ENCODE results near the gene MYO1A. TPM values are rescaled to one million over a fixed set of nuclear protein-coding genes. Genes with fewer than 3 reads are reported as not detected.

MYO1A gene
- total and polyA plus RNA-seq, 2 of the 13 experiments (the other 11 are each of a cell fraction or from before 2014, with no cell fraction given): 5.3 to 6.0 TPM

DNA sequence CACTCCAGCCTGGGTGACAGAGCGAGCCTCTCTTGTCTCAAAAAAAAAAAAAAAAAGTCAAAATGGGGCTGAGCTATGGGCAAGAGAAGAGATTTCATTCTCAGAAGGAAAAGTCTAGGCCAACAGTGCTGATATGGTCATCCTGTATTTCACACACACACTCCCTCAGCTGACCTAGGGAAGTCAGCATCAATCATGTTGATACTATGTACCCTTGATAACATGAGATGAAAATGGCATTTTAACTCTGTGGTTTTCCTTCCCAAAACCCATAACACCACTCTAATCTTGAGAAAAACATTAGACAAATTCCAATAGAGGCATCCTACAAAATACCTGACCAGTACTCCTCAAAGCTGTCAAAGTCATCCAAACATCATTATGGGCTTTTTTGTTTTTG is 30.9 kb upstream of the MYO1A start (continued):
- TF ChIP-seq, protein P1, sequence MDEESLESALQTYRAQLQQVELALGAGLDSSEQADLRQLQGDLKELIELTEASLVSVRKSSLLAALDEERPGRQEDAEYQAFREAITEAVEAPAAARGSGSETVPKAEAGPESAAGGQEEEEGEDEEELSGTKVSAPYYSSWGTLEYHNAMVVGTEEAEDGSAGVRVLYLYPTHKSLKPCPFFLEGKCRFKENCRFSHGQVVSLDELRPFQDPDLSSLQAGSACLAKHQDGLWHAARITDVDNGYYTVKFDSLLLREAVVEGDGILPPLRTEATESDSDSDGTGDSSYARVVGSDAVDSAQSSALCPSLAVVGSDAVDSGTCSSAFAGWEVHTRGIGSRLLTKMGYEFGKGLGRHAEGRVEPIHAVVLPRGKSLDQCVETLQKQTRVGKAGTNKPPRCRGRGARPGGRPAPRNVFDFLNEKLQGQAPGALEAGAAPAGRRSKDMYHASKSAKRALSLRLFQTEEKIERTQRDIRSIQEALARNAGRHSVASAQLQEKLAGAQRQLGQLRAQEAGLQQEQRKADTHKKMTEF (CRISPR knock-in tag; IDR thresholded peaks at IDR 0.05): no peak
- TF ChIP-seq KMT2A (CRISPR knock-in tag; IDR thresholded peaks at IDR 0.05) (no peak), ZFY (CRISPR knock-in tag; IDR thresholded peaks at IDR 0.05) (no peak), ZKSCAN1 (IDR thresholded peaks at IDR 0.05; ENCODE audit: low read length) (no peak), PTBP1 (IDR thresholded peaks at IDR 0.05; ENCODE audit: low read depth, low read length, poor library complexity, severe bottlenecking) (no peak), RORA (CRISPR knock-in tag; IDR thresholded peaks at IDR 0.05) (no peak), SP140L (CRISPR knock-in tag; IDR thresholded peaks at IDR 0.05; ENCODE audit: borderline replicate concordance) (no peak), CCAR2 (optimal IDR thresholded peaks at IDR 0.05; ENCODE audit: low read depth, low read length) (no peak), ZNF776 (CRISPR knock-in tag; IDR thresholded peaks at IDR 0.05) (no peak)
- TF ChIP-seq, protein P2, sequence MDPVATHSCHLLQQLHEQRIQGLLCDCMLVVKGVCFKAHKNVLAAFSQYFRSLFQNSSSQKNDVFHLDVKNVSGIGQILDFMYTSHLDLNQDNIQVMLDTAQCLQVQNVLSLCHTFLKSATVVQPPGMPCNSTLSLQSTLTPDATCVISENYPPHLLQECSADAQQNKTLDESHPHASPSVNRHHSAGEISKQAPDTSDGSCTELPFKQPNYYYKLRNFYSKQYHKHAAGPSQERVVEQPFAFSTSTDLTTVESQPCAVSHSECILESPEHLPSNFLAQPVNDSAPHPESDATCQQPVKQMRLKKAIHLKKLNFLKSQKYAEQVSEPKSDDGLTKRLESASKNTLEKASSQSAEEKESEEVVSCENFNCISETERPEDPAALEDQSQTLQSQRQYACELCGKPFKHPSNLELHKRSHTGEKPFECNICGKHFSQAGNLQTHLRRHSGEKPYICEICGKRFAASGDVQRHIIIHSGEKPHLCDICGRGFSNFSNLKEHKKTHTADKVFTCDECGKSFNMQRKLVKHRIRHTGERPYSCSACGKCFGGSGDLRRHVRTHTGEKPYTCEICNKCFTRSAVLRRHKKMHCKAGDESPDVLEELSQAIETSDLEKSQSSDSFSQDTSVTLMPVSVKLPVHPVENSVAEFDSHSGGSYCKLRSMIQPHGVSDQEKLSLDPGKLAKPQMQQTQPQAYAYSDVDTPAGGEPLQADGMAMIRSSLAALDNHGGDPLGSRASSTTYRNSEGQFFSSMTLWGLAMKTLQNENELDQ (CRISPR knock-in tag; IDR thresholded peaks at IDR 0.05; ENCODE audit: borderline replicate concordance): no peak
- TF ChIP-seq, protein P3, sequence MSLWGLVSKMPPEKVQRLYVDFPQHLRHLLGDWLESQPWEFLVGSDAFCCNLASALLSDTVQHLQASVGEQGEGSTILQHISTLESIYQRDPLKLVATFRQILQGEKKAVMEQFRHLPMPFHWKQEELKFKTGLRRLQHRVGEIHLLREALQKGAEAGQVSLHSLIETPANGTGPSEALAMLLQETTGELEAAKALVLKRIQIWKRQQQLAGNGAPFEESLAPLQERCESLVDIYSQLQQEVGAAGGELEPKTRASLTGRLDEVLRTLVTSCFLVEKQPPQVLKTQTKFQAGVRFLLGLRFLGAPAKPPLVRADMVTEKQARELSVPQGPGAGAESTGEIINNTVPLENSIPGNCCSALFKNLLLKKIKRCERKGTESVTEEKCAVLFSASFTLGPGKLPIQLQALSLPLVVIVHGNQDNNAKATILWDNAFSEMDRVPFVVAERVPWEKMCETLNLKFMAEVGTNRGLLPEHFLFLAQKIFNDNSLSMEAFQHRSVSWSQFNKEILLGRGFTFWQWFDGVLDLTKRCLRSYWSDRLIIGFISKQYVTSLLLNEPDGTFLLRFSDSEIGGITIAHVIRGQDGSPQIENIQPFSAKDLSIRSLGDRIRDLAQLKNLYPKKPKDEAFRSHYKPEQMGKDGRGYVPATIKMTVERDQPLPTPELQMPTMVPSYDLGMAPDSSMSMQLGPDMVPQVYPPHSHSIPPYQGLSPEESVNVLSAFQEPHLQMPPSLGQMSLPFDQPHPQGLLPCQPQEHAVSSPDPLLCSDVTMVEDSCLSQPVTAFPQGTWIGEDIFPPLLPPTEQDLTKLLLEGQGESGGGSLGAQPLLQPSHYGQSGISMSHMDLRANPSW (CRISPR knock-in tag; IDR thresholded peaks at IDR 0.05; ENCODE audit: borderline replicate concordance): no peak

Measured in HepG2 (cell line).